SKM-1 treated with dmso at 0.1 percent for 144 hours (cell line): ENCODE data around the gene OR7C1.
A peak's percentile ranks its signal among the peaks of the same experiment; 100 is the strongest.
"Not testable (repeated sequence)": the region's sequence is repeated elsewhere in the genome, so short reads cannot be mapped to it uniquely, and the experiment has no call there.

Experiments used
- DNase-seq: peaks from one replicate; lab custom pipeline; 2025; ENCODE audit not compliant: unreplicated experiment; lab: John Stamatoyannopoulos, UW

OR7C1 gene

GRCh38 chr19:14767466-14767971 is 67.5 kb downstream of the OR7C1 start:
- DNase-seq, result no peak

DNA sequence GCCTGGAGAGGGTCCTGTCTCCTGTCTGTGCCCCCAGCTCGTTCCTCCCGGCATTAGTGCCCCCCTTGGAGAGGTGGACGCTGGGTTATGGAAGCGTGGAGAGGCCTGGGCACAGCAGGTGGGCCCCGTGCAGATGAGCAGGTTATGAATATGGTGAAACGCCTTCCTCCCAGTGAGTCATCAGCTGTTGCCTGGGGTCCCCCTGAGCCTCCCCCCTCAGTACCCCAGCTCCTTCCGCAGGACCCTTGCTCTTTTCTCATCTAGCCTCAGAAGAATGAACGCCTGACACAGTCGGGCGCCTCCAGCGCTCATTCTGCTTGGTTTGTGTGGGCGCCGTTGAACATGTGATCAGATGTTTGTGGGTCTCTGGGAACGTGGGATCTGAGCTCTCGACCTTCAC is 69.1 kb downstream of the OR7C1 start:
- not testable (repeated sequence) for DNase-seq

DNA sequence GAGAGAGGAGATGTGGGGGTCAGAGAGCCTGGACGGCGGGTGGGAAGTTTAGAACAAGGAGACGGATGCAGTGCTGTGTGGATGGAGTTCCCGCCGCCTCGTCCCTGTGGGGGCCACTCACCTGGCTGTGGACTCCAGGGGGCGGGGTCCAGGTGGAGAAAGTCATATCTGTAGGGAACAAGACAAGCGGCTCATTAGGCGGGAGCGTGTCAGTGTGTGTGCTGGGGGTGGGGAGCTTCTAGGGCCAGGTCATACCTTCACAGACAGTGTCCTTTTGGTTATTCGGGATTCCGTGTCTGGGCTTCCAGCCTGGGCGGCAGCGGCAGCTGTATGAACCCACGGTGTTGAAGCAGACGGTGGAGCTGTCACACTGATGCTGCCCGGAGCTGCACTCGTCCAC is 69.6 kb downstream of the OR7C1 start:
- DNase-seq, result not testable (repeated sequence)

GRCh38 chr19:14764401-14764800 is 70.6 kb downstream of the OR7C1 start:
- DNase-seq, result no peak

DNA sequence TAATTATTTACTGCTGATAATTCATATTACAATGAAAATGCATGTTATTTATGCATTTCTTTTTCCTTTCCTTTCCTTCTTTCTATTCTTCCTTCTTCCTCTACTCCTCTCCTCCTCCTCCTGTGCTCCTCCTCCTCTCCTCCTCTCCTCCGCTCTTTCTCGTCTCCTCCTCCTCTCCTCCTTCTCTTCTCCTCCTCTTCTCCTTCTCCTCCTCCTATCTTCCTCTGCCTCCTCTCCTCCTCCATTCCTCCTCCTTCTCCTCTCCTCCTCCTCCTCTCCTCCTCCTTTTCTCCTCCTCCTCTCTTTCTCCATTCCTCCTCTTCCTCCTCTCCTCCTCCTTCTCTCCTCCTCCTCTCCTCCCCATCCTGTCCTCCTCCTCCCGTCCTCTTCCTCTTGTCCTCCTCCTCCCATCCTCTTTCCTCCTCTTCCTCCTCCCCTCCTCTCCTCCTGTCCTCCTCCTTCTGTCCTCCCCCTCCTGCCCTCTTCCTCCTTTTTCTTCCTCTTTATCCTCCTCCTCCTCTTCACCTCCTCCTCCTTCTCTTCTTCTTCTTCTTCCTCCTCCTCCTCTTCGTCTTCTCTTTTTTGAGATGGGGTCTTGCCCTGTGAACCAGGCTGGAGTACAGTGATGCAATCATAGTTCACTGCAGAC is 71.4 kb downstream of the OR7C1 start:
- DNase-seq, result no peak

GRCh38 chr19:14762111-14762510 is 72.9 kb downstream of the OR7C1 start:
- DNase-seq, result no peak

GRCh38 chr19:14761607-14762006 is 73.4 kb downstream of the OR7C1 start:
- no peak for DNase-seq

DNA sequence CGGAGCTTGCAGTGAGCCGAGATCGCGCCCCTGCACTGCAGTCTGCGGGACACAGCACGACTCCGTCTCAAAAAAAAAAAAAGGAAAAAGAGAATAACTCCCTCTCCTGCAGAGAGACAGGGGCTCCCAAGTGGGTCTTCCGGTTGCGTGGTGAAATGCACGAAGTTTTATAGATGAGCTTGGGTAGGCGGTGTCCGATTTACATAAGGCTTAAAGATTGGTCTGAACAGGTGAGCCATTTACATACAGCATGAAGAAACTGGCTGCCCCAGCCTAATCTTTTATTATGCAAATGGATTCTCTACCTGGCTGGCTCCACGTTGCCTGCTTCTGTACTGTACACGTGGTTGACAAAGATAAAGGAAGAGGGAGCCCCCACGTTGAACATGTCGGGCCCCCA is 76.2 kb downstream of the OR7C1 start:
- DNase-seq, result no peak

GRCh38 chr19:14748601-14749000 is 86.4 kb downstream of the OR7C1 start:
- peak; percentile 8 for DNase-seq
